Right hindlimb (tissue), 1 donor: ENCODE results near the gene FARP2.
"Not testable (repeated sequence)": the region's sequence is repeated elsewhere in the genome, so short reads cannot be mapped to it uniquely, and the experiment has no call there.

Experiments
- DNase-seq: peaks from one replicate; pipeline ENCODE4 v3.0.0-alpha.2; 2018

FARP2 gene

GRCh38 chr2:241491549-241492173 lies 135.6 kb downstream of the FARP2 start:
- DNase-seq, result no peak

- no peak for DNase-seq
These were observed 136.1 kb downstream of the FARP2 start for GRCh38 chr2:241492174-241492565.

- DNase-seq, result no peak
These were observed 137.0 kb downstream of the FARP2 start for GRCh38 chr2:241493092-241493491.

GRCh38 chr2:241494311-241494908 lies 138.3 kb downstream of the FARP2 start:
- DNase-seq, result no peak

- no peak for DNase-seq
These were observed 139.3 kb downstream of the FARP2 start for GRCh38 chr2:241495172-241496002.

- no peak for DNase-seq
These were observed 140.1 kb downstream of the FARP2 start for GRCh38 chr2:241496003-241496707.

DNA sequence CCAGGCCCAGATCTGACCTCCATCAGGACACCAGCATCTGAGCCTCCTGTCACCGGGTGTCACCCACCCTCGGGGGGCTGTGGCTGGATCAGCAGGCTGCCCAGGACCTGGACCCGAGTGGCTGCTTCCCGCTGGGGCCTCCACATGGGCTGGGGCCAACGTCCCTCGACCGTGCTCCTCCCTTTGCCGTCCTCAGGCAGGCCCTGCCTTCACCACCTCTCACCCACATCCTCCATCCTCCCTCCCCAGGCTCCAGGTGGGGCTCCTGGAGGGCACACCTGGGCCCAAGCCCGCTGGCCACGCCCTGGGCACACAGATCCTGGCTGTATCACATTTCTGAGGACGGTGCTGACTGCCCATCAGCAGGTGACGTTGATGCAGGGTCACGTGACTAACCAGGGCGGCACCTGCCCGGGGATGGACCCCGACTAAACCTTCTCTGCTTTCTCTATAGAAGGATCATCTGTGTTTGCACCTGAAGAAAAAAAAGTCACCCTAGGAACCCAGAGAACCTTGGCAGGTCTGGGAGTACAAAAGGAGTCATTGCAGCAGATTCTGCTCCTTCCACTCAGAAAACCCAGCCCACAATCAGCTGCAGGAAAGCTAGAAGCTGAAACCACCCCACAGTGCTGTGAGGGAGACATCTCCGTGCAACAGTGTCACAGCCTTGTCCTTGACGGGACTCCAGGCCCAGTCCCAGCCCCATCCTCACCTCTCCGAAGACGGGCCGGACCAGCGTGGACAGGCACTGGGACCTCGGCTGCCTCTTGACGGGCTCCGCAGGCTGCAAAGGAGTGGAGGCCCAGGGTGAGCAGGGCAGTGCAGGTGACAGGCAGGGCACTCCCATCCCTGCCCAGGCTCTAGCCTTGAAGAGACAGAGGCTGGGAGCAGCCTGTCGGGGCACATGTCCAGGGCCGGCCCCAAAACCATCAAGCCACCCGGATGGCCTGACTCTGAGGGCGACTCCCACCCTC lies 141.1 kb downstream of the FARP2 start:
- no peak for DNase-seq

GRCh38 chr2:241498115-241499070 lies 142.3 kb downstream of the FARP2 start:
- DNase-seq, result no peak

GRCh38 chr2:241499146-241499965 lies 143.3 kb downstream of the FARP2 start:
- DNase-seq, result no peak

DNA sequence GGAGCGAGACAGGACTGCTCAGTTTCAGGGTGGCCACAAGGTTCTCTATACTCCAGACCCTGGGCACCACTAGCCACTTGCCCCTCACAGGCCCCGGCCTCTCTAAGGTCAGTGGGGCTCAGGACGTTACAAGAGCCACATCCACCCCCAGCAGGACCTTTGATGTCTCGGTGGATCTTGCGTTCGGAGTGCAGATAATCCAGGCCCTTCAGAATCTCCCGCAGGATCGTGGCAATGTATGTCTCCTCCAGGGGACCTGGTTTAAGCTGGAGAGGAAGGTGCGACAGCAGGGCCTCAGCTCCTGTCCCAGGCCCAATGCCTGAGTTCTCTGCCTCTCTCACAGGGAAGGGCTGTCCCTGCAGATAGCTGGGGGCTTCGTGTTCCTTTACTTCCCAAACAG lies 143.9 kb downstream of the FARP2 start:
- DNase-seq, result no peak

GRCh38 chr2:241500431-241500975 lies 144.4 kb downstream of the FARP2 start:
- no peak for DNase-seq

- DNase-seq, result no peak
These were observed 145.0 kb downstream of the FARP2 start for GRCh38 chr2:241501099-241501541.

DNA sequence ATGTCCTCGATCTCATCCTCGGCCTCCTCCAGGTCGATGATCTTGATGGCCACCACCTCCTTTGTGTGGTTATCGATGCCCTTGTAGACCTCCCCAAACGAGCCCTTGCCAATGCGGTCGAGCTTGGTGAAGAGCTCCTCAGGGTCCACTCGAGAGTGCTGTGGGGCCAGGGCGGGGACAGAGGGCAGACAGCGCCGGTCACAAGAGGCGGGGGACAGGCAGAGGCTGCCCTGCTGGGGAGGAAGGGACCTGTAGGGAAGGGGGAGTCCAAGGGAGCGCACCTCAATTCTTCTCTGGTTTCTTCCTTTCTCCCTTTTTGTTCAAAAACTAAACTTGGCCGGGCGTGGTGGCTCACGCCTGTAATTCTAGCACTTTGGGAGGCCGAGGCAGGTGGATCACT lies 145.5 kb downstream of the FARP2 start:
- DNase-seq, result no peak

GRCh38 chr2:241502281-241502680 lies 146.2 kb downstream of the FARP2 start:
- no peak for DNase-seq

DNA sequence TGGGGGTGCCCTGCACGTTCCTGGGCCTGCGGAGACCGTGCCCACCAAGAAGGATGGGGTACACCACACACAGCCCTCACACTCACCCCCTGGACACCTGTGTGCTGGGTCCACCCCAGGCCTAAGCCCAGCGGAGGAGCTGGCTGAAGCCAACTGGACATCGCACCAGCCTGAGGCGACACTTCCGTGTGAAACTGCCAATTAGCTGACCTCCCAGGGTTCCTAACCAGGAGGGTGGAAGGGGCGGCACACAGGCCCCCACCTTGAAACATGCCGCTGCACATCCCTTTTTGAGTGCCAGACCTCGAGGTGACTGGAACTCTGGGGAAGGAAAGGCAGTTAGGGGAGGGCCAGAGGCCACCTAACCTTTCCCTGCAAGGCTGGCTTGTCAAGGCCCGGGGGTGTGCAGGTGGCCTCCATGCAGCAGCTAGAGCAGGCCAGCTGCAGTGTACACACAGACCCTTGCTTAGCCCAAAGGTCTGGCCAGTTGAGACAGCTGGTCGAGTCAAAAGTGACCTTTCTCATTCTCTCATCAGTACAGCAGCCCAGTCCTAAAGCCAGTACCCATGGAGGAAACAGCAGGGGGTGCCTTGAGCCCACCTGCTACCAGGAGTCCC lies 147.8 kb downstream of the FARP2 start:
- DNase-seq, result no peak

- DNase-seq, result no peak
These were observed 149.1 kb downstream of the FARP2 start for GRCh38 chr2:241505086-241505780.

DNA sequence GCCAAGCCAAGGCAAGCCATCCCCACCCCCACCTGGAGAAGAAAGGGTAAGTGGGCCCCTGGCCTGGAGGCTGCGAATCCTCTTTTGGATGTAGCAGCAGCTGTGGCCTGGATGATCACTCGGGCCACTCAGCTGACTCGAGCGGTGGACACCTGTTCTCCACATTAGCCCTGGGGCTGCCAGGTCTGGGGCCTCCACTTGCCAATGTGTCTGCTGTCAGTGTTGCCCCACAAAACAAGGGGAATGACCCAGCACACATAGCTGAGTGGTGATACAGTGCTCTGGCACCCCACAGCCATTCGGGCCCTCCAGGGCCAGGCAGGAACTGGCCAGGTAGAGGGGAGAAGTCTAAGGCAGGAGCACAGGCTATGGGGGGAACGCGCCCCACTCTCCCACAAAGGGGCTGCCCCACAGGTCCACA lies 149.7 kb downstream of the FARP2 start:
- no peak for DNase-seq

- DNase-seq, result not testable (repeated sequence)
These were observed 150.2 kb downstream of the FARP2 start for GRCh38 chr2:241506317-241506716.
